GM23248 (cell line): ENCODE measurements around the gene RNF214.

Experiments used
- EZH2 ChIP-seq: fragments of 200-600 bp; sonication (generic); IDR thresholded peaks from 2 replicates; pipeline ENCODE4 v1.6.1; 2018; ENCODE audit warnings: antibody characterized with exemption, mild to moderate bottlenecking; ENCODE audit not compliant: insufficient read depth, poor library complexity, severe bottlenecking
- EZH2phosphoT487 ChIP-seq: fragments of 200-600 bp; sonication (generic); IDR thresholded peaks from 2 replicates; pipeline ENCODE4 v1.6.1; 2018; ENCODE audit warnings: antibody characterized with exemption, moderate library complexity, mild to moderate bottlenecking, low read depth; ENCODE audit not compliant: insufficient read depth

- no peak for TF ChIP-seq EZH2phosphoT487
- TF ChIP-seq EZH2, result no peak
Observed at GRCh38 chr11:117305145-117305544, 72.7 kb downstream of the RNF214 start.
